ENCODE results near the gene HOXB1. TPM values are rescaled to one million over a fixed set of nuclear protein-coding genes. Genes with fewer than 3 reads are reported as not detected.
"Not testable (repeated sequence)": the region's sequence is repeated elsewhere in the genome, so short reads cannot be mapped to it uniquely, and the experiment has no call there.

HOXB1 gene
- total and polyA plus RNA-seq, 12 donors: not detected

GRCh38 chr17:48539177-48539576 lies 8.4 kb upstream of the HOXB1 start:
- Histone ChIP-seq H3K27me3 (peaks cover 9 to 88% (median 73%) of the 10 kb centered on the region in 7 donors), H3K4me3 (no peak overlapping the region), H3K4me1 (peaks cover 0 to 14% (median 5%) of the 10 kb centered on the region in 9 donors), H3K9me3 (no peaks in the 10 kb centered on the region), H3K27ac (no peak overlapping the region), H3K36me3 (no peaks in the 10 kb centered on the region)
- ATAC-seq (no peak), DNase-seq (no peak)
- intact Hi-C loops (cut with DNase I): no loop called here
- no peak for TF ChIP-seq CTCF (IDR thresholded peaks at IDR 0.05)
- 84 to 89% methylated on average over 4 of the region's 4 CpGs for WGBS, 2 donors

GRCh38 chr17:48537316-48537715 lies 6.5 kb upstream of the HOXB1 start:
- TF ChIP-seq CTCF (IDR thresholded peaks at IDR 0.05): no peak
- H3K27me3 ChIP-seq: peaks cover 9 to 85% (median 60%) of the 10 kb centered on the region in 7 donors
- peaks cover 0 to 14% (median 5%) of the 10 kb centered on the region in 9 donors for H3K4me1 ChIP-seq
- no peak overlapping the region for H3K27ac ChIP-seq
- H3K36me3 ChIP-seq: no peaks in the 10 kb centered on the region
- no peak overlapping the region for H3K4me3 ChIP-seq
- intact Hi-C loops (cut with DNase I): no loop called here
- no peaks in the 10 kb centered on the region for H3K9me3 ChIP-seq
- 90 to 95% methylated on average over 3 of the region's 3 CpGs for WGBS, 2 donors
- ATAC-seq (no peak), DNase-seq (no peak)

DNA sequence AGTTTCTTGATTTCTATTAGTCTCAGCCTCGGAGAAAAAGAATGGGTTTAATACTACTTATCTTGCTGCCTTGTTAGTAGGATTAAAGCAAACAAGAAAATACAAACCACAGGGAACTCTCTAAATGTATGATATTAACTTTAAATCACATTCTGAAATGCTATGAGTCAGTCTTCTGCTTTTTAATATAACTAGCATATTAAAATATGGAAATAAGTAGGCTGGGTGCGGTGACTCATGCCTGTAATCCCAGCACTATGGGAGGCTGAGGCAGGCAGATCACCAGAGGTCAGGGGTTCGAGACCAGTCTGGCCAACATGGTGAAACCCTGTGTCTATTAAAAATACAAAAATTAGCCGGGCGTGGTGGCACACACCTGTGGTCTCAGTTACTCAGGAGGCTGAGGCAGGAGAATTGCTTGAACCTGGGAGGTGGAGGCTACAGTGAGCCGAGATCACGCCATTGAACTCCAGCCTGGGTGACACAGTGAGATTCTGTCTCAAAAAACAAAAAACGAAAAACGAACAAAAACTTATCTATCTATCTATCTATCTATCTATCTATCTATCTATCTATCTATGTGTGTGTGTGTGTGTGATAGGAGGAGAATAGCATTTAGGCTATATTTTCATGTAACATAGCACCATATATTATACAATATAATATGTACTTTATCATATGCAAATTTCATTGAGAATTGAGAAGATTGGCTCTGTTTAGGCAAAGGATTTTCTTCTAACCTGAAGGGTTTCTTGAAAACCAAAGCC lies 5.2 kb upstream of the HOXB1 start:
- DNase-seq; H3K4me3 ChIP-seq; H3K27ac ChIP-seq; H3K9me3 ChIP-seq; H3K36me3 ChIP-seq; ATAC-seq; H3K4me1 ChIP-seq; intact Hi-C loops (cut with DNase I): not testable (repeated sequence)
- H3K27me3 ChIP-seq: peaks cover 0 to 85% (median 60%) of the 10 kb centered on the region in 7 donors
- WGBS, 2 donors: 88 to 91% methylated on average over 9 of the region's 9 CpGs

GRCh38 chr17:48532261-48532660 lies 1.4 kb upstream of the HOXB1 start:
- no peaks in the 10 kb centered on the region for H3K4me1 ChIP-seq
- intact Hi-C loops (cut with DNase I): no loop called here

More at GRCh38 chr17:48532261-48532660, 1.4 kb upstream of the HOXB1 start:
- Histone ChIP-seq H3K4me3 (no peak overlapping the region), H3K36me3 (no peaks in the 10 kb centered on the region), H3K9me3 (no peaks in the 10 kb centered on the region), H3K27ac (no peak overlapping the region), H3K27me3 (peaks cover 0 to 89% (median 69%) of the 10 kb centered on the region in 7 donors)
- no peak for DNase-seq
- no peak for ATAC-seq
- 73 to 78% methylated on average over 8 of the region's 8 CpGs for WGBS, 2 donors
- no peak for TF ChIP-seq CTCF (IDR thresholded peaks at IDR 0.05)
